GM13977 (cell line): ENCODE data around the gene TPR.
"Not testable (repeated sequence)": the region's sequence is repeated elsewhere in the genome, so short reads cannot be mapped to it uniquely, and the experiment has no call there.

Experiments
- DNase-seq: peaks from one replicate; pipeline ENCODE4 v3.0.0; 2012; ENCODE audit warnings: low spot score
- CTCF ChIP-seq: IDR thresholded peaks from 2 replicates; pipeline ENCODE4 v1.5.1; 2012; ENCODE audit warnings: mild to moderate bottlenecking, control low read depth; ENCODE audit not compliant: insufficient read depth; ENCODE audit errors: extremely low read depth, missing control alignments
- in situ Hi-C: fragments of 300-500 bp; cut with MboI; formaldehyde crosslinking; loops from one replicate; pipeline ENCODE4 v1.12.0; 2022; ENCODE audit warnings: low sequenced_read_pairs, low pct_unique_long_range_greater_than_20kb, mixed read lengths, inconsistent platforms; ENCODE audit not compliant: unreplicated experiment

Gene TPR

GRCh38 chr1:186413319-186413718 lies 38.3 kb upstream of the TPR start:
- no peak for TF ChIP-seq CTCF
- DNase-seq = no peak
- in situ Hi-C loops = no loop called here

GRCh38 chr1:186409091-186409490 lies 34.0 kb upstream of the TPR start:
- in situ Hi-C loops = no loop called here
- DNase-seq = peak; percentile 36
- no peak for TF ChIP-seq CTCF

- peak; percentile 48 for DNase-seq
Measured at GRCh38 chr1:186404454-186405051, 29.5 kb upstream of the TPR start.

GRCh38 chr1:186403632-186404031 lies 28.6 kb upstream of the TPR start:
- DNase-seq = no peak
- in situ Hi-C loops = no loop called here
- TF ChIP-seq CTCF = no peak

More at GRCh38 chr1:186404454-186405051, 29.5 kb upstream of the TPR start:
- peak; percentile 65 for TF ChIP-seq CTCF
- in situ Hi-C loops = no loop called here

- DNase-seq, in situ Hi-C loops: not testable (repeated sequence)
Measured at GRCh38 chr1:186401446-186401845, 26.4 kb upstream of the TPR start.

- in situ Hi-C loops, DNase-seq: not testable (repeated sequence)
Measured at GRCh38 chr1:186392711-186393110, 17.7 kb upstream of the TPR start.

- no peak for DNase-seq
- in situ Hi-C loops = no loop called here
Measured at GRCh38 chr1:186391841-186392240, 16.8 kb upstream of the TPR start.

More at GRCh38 chr1:186391841-186392240, 16.8 kb upstream of the TPR start:
- no peak for TF ChIP-seq CTCF
